Thyroid gland (tissue), 4 donors: ENCODE results near the gene SULF2.

ENCODE experiments used
- POLR2A ChIP-seq, 2 donors: fragments of 450-650 bp; IDR thresholded peaks; one replicate each; pipeline ENCODE4 v1.6.1; 2017; ENCODE audit warnings: antibody characterized with exemption in 2 of 2, mild to moderate bottlenecking in 2 of 2, moderate library complexity in 1 of 2
- TF ChIP-seq, protein P1 (sequence below), 6 experiments: fragments of 200-600 bp in 3 of 6; fragments of 450-650 bp in 3 of 6; sonication (generic) in 3 of 6; IDR thresholded peaks; one replicate each; pipeline ENCODE4 v1.5.1; 2016 to 2019; ENCODE audit warnings: antibody characterized with exemption in 6 of 6, mild to moderate bottlenecking in 2 of 6, inconsistent platforms in 1 of 6, moderate library complexity in 1 of 6

DNA sequence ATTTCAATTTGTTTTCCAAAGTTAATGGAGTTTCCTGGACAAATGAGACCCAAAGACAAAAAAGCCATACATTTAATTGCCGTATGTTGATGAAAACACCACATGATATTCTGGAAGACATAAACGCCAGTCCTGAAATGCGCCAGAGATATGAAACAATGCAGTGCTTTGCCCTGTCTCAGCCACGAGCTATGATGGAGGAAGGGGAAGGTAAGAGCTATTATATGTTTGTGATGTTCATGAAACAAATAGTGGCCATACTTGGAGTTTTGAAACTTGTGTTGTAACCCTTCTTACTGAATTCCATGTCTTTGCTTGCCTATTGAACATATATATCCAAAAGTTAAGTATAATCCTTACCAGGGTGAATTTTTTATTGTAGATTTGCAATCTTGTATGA lies 157.7 kb downstream of the SULF2 start:
- TF ChIP-seq, protein P1, sequence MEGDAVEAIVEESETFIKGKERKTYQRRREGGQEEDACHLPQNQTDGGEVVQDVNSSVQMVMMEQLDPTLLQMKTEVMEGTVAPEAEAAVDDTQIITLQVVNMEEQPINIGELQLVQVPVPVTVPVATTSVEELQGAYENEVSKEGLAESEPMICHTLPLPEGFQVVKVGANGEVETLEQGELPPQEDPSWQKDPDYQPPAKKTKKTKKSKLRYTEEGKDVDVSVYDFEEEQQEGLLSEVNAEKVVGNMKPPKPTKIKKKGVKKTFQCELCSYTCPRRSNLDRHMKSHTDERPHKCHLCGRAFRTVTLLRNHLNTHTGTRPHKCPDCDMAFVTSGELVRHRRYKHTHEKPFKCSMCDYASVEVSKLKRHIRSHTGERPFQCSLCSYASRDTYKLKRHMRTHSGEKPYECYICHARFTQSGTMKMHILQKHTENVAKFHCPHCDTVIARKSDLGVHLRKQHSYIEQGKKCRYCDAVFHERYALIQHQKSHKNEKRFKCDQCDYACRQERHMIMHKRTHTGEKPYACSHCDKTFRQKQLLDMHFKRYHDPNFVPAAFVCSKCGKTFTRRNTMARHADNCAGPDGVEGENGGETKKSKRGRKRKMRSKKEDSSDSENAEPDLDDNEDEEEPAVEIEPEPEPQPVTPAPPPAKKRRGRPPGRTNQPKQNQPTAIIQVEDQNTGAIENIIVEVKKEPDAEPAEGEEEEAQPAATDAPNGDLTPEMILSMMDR (IDR thresholded peaks at IDR 0.05) = no peak
- no peak for TF ChIP-seq POLR2A (IDR thresholded peaks at IDR 0.05)
